IMR-90 (cell line): ENCODE results near the gene EFHD2. TPM values are rescaled to one million over a fixed set of nuclear protein-coding genes. Genes with fewer than 3 reads are reported as not detected.

Experiments used
- ATAC-seq: fragments of 200-7000 bp; cut with Tn5 transposase; 2 replicates; pipeline ENCODE4 v1.9.1; 2020; ENCODE audit warnings: low read depth, mild to moderate bottlenecking, moderate library complexity
- BruUV-seq: library from RNA; stranded (reverse); fragments of 400-500 nt; replicated peaks from 2 replicates; lab custom pipeline; 2021; lab: Mats Ljungman, UMichigan
- CTCF ChIA-PET: fragments of 300-600 bp; formaldehyde crosslinking; extraction: SDS; loops from one replicate; lab custom pipeline; 2021; ENCODE audit warnings: antibody characterized with exemption; lab: Yijun Ruan, JAX
- POLR2A ChIA-PET: fragments of 300-600 bp; sonication (Branson Sonifier 250); formaldehyde crosslinking; loops from one replicate; lab custom pipeline; 2022; ENCODE audit warnings: antibody characterized with exemption; ENCODE audit not compliant: unreplicated experiment; lab: Charles Lee
- DNase-seq: peaks from one replicate; pipeline ENCODE4 v3.0.0; 2013
- H2AFZ ChIP-seq: replicated peaks from 2 replicates; pipeline ENCODE3; 2013; ENCODE audit warnings: low read length, mild to moderate bottlenecking; ENCODE audit not compliant: poor library complexity
- H2AK5ac ChIP-seq: 2 replicates; pipeline ENCODE4 v1.6.1; 2013; ENCODE audit warnings: low read depth, low read length, inconsistent platforms
- H2AK9ac ChIP-seq: replicated peaks from 2 replicates; pipeline ENCODE3; 2013; ENCODE audit warnings: mild to moderate bottlenecking, low read depth, low read length, moderate library complexity; ENCODE audit not compliant: poor library complexity
- H2BK120ac ChIP-seq: 2 replicates; pipeline ENCODE4 v1.6.1; 2013; ENCODE audit warnings: low read depth, low read length, inconsistent platforms
- H2BK15ac ChIP-seq: 3 replicates; pipeline ENCODE4 v1.6.1; 2013; ENCODE audit warnings: low read depth, low read length, inconsistent platforms
- H2BK20ac ChIP-seq: 2 replicates; pipeline ENCODE4 v1.6.1; 2013; ENCODE audit warnings: low read depth, mild to moderate bottlenecking, inconsistent platforms, low read length, moderate library complexity
- H2BK5ac ChIP-seq: 2 replicates; pipeline ENCODE4 v1.6.1; 2013; ENCODE audit warnings: mild to moderate bottlenecking, low read depth, low read length, inconsistent platforms; ENCODE audit not compliant: poor library complexity, severe bottlenecking
- H3K14ac ChIP-seq: replicated peaks from 2 replicates; pipeline ENCODE4 v1.6.1; 2013; ENCODE audit warnings: low read depth, low read length, inconsistent platforms
- H3K18ac ChIP-seq: 2 replicates; pipeline ENCODE4 v1.6.1; 2013; ENCODE audit warnings: low read depth, low read length, control low read depth
- H3K23ac ChIP-seq: 2 replicates; pipeline ENCODE4 v1.6.1; 2013; ENCODE audit warnings: low read depth, low read length, inconsistent platforms
- H3K27ac ChIP-seq: 2 replicates; pipeline ENCODE4 v1.5.1; 2013; ENCODE audit warnings: mild to moderate bottlenecking, control low read depth, low read length; ENCODE audit not compliant: insufficient read depth
- H3K27me3 ChIP-seq: 2 replicates; pipeline ENCODE4 v1.6.1; 2013; ENCODE audit warnings: low read length; ENCODE audit not compliant: control insufficient read depth, insufficient read depth
- H3K36me3 ChIP-seq: 2 replicates; pipeline ENCODE4 v1.6.1; 2013; ENCODE audit warnings: low read length, mixed read lengths; ENCODE audit not compliant: control insufficient read depth, insufficient read depth
- H3K4ac ChIP-seq: 2 replicates; pipeline ENCODE4 v1.6.1; 2013; ENCODE audit warnings: low read depth, low read length, inconsistent platforms
- H3K4me1 ChIP-seq: 2 replicates; pipeline ENCODE4 v1.6.1; 2013; ENCODE audit warnings: low read length, mixed read lengths; ENCODE audit not compliant: control insufficient read depth, insufficient read depth
- H3K4me2 ChIP-seq: 2 replicates; pipeline ENCODE4 v1.6.1; 2013; ENCODE audit warnings: low read depth, mild to moderate bottlenecking, control low read depth, low read length, moderate library complexity
- H3K4me3 ChIP-seq: 2 replicates; pipeline ENCODE4 v1.5.1; 2013; ENCODE audit warnings: low read depth, mild to moderate bottlenecking, control low read depth, low read length, moderate library complexity; ENCODE audit not compliant: insufficient read depth
- H3K56ac ChIP-seq: 2 replicates; pipeline ENCODE4 v1.6.1; 2013; ENCODE audit warnings: low read length, inconsistent platforms; ENCODE audit not compliant: insufficient read depth; ENCODE audit errors: extremely low read depth
- H3K79me1 ChIP-seq, 2 experiments: 2 replicates each; pipeline ENCODE4 v1.6.1; 2013; ENCODE audit warnings: low read length in 2 of 2, inconsistent platforms in 1 of 2, low read depth in 1 of 2
- H3K9ac ChIP-seq: 2 replicates; pipeline ENCODE4 v1.6.1; 2013; ENCODE audit warnings: low read depth, low read length, control low read depth
- H3K9me1 ChIP-seq: 2 replicates; pipeline ENCODE4 v1.6.1; 2013; ENCODE audit warnings: low read length, inconsistent platforms; ENCODE audit not compliant: insufficient read depth
- H3K9me3 ChIP-seq: 2 replicates; pipeline ENCODE4 v1.6.1; 2013; ENCODE audit warnings: low read length; ENCODE audit not compliant: control insufficient read depth, insufficient read depth
- H4K20me1 ChIP-seq: 2 replicates; pipeline ENCODE4 v1.6.1; 2013; ENCODE audit warnings: low read length, inconsistent platforms; ENCODE audit not compliant: insufficient read depth
- H4K5ac ChIP-seq: 2 replicates; pipeline ENCODE4 v1.6.1; 2013; ENCODE audit warnings: mild to moderate bottlenecking, low read depth, low read length, control low read depth
- H4K8ac ChIP-seq, 2 experiments: 2 replicates each; pipeline ENCODE4 v1.6.1; 2013; ENCODE audit warnings: low read depth in 2 of 2, low read length in 2 of 2, control low read depth in 1 of 2, inconsistent platforms in 1 of 2
- H4K91ac ChIP-seq: 2 replicates; pipeline ENCODE4 v1.6.1; 2013; ENCODE audit warnings: low read depth, low read length, inconsistent platforms; ENCODE audit not compliant: insufficient read depth
- BHLHE40 ChIP-seq: fragments of 150-350 bp; IDR thresholded peaks from 2 replicates; pipeline ENCODE4 v1.6.1; 2016; ENCODE audit warnings: mild to moderate bottlenecking, low read depth, low read length
- CEBPB ChIP-seq: IDR thresholded peaks from 2 replicates; pipeline ENCODE4 v1.6.1; 2012; ENCODE audit warnings: low read depth, low read length, improper control_type of control experiment
- CHD1 ChIP-seq: IDR thresholded peaks from 2 replicates; pipeline ENCODE4 v1.6.1; 2012; ENCODE audit warnings: low read depth, low read length, improper control_type of control experiment
- FOS ChIP-seq: fragments of 150-350 bp; IDR thresholded peaks from 2 replicates; pipeline ENCODE4 v1.6.1; 2016; ENCODE audit warnings: low read depth, low read length
- MAFK ChIP-seq: IDR thresholded peaks from 2 replicates; pipeline ENCODE4 v1.6.1; 2012; ENCODE audit warnings: low read depth, low read length, improper control_type of control experiment
- MAZ ChIP-seq: IDR thresholded peaks from 2 replicates; pipeline ENCODE4 v1.6.1; 2012; ENCODE audit warnings: low read depth, mild to moderate bottlenecking, low read length, improper control_type of control experiment, moderate library complexity, borderline replicate concordance
- MXI1 ChIP-seq: IDR thresholded peaks from 2 replicates; pipeline ENCODE4 v1.6.1; 2012; ENCODE audit warnings: low read depth, mild to moderate bottlenecking, low read length, moderate library complexity, borderline replicate concordance
- NFE2L2 ChIP-seq: fragments of 150-350 bp; IDR thresholded peaks from 2 replicates; pipeline ENCODE4 v1.6.1; 2016; ENCODE audit warnings: low read depth, mild to moderate bottlenecking, low read length
- POLR2A ChIP-seq: IDR thresholded peaks from 2 replicates; pipeline ENCODE4 v1.6.1; 2012; ENCODE audit warnings: mild to moderate bottlenecking, low read depth, low read length
- RAD21 ChIP-seq: IDR thresholded peaks from 2 replicates; pipeline ENCODE4 v1.6.1; 2012; ENCODE audit warnings: low read length, improper control_type of control experiment
- RCOR1 ChIP-seq: IDR thresholded peaks from 2 replicates; pipeline ENCODE4 v1.6.1; 2012; ENCODE audit warnings: mild to moderate bottlenecking, low read length, improper control_type of control experiment; ENCODE audit not compliant: insufficient replicate concordance
- RFX5 ChIP-seq: IDR thresholded peaks from 2 replicates; pipeline ENCODE4 v1.8.0; 2012; ENCODE audit warnings: low read depth, mild to moderate bottlenecking, low read length, moderate library complexity
- SMC3 ChIP-seq: fragments of 150-350 bp; IDR thresholded peaks from 2 replicates; pipeline ENCODE4 v1.6.1; 2016; ENCODE audit warnings: low read depth, mild to moderate bottlenecking, antibody characterized with exemption, low read length, moderate library complexity
- WGBS, 2 experiments: methylation state at CpG; one replicate each; pipeline versions ENCODE4 v1.1.5 to v1.1.7; 2013; ENCODE audit warnings: missing lambda C conversion rate in 2 of 2; ENCODE audit not compliant: insufficient read length in 1 of 2; ENCODE audit errors: extremely low coverage in 2 of 2; 5-methylcytosine and 5-hydroxymethylcytosine counted together
- dilution Hi-C: fragments of 300-500 bp; cut with HindIII; formaldehyde crosslinking; loops from one replicate; pipeline ENCODE4 v1.14.3; 2018; ENCODE audit warnings: low sequenced_read_pairs; ENCODE audit not compliant: unreplicated experiment
- in situ Hi-C: fragments of 300-500 bp; cut with MboI; formaldehyde crosslinking; loops from 3 replicates; pipeline ENCODE4 v1.14.3; 2019; ENCODE audit warnings: low sequenced_read_pairs, inconsistent platforms, mixed read lengths
- intact Hi-C: fragments of 100-400 bp; cut with micrococcal nuclease; formaldehyde crosslinking; loops from 2 replicates; pipeline ENCODE4 v1.10.0; 2022
- polyA plus RNA-seq, 3 experiments: library from polyadenylated mRNA; depleted of rRNA; stranded (reverse); fragments of >200 nt; gene quantifications; 2 replicates each; pipeline ENCODE4 v1.2.3, GENCODE V29; 2012; ENCODE audit warnings: low replicate concordance in 1 of 3
- total RNA-seq: library from RNA; depleted of rRNA; stranded (reverse); fragments of >200 nt; gene quantifications from 2 replicates; pipeline ENCODE4 v1.2.3, GENCODE V29; 2012
- TF ChIP-seq, protein P1 (sequence below): conservative IDR thresholded peaks from 2 replicates; pipeline ENCODE4 v1.5.1; 2012; ENCODE audit warnings: mild to moderate bottlenecking, low read depth, low read length, improper control_type of control experiment
- TF ChIP-seq, protein P2 (sequence below): fragments of 150-350 bp; IDR thresholded peaks from 2 replicates; pipeline ENCODE4 v1.6.1; 2017; ENCODE audit warnings: mild to moderate bottlenecking, antibody characterized with exemption, low read length, low read depth
- TF ChIP-seq, protein P3 (sequence below): fragments of 150-350 bp; IDR thresholded peaks from 2 replicates; pipeline ENCODE4 v1.6.1; 2016; ENCODE audit warnings: low read depth, mild to moderate bottlenecking, low read length, moderate library complexity, borderline replicate concordance

Gene EFHD2
- total and polyA plus RNA-seq, 2 of the 4 experiments (the other 2 are of a cell fraction), result 22.6 to 58.9 TPM

DNA sequence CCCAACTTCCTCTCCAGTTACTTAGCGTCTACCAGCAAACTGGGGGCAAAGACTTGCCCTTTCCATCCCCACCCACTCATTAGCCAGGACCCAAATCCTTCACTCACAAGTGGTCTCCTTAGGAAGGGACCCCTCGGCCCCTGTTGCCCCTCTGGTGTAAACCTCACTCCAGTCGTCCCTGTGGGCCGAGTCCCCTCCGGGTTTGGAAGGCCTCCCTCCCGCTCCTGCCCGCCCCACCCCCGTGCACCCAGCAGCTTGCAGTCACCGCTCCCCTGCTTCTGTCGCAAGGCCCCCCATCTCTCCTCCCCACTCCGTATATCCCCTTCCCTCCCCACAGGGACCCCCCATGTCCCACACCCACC, 1.2 kb downstream of the EFHD2 start:
- Histone ChIP-seq H3K4me1 (peaks cover 28% of the 10 kb centered on the region), H2AK5ac (peak overlapping the region; percentile 91), H2BK120ac (no peak overlapping the region), H4K91ac (peak overlapping the region; percentile 66; the same call in 1 of the 2 replicates), H2BK5ac (peak overlapping the region; percentile 16), H3K27me3 (no peaks in the 10 kb centered on the region), H3K36me3 (peaks cover 4% of the 10 kb centered on the region; the same call in 1 of the 2 replicates), H3K23ac (peak overlapping the region; percentile 93), H3K9me3 (no peaks in the 10 kb centered on the region), H3K4me2 (peak overlapping the region; percentile 73), H2BK15ac (peak overlapping the region; percentile 70; the same call in 1 of the 3 replicates), H4K8ac (peak overlapping the region in 1 of 2 experiments; percentile 63; a peak in 2 of 4 replicates), H3K9ac (peak overlapping the region; percentile 67), H2BK20ac (no peak overlapping the region; the same call in 1 of the 2 replicates), H3K4me3 (peak overlapping the region; percentile 99), H4K20me1 (peaks cover 25% of the 10 kb centered on the region), H2AK9ac (peak overlapping the region; percentile 98), H3K9me1 (peaks cover 15% of the 10 kb centered on the region; the same call in 1 of the 2 replicates), H3K18ac (no peak overlapping the region), H2AFZ (peak overlapping the region; percentile 97), H3K56ac (peak overlapping the region; percentile 26; the same call in 1 of the 2 replicates), H3K14ac (peak overlapping the region; percentile 96), H3K4ac (peak overlapping the region; percentile 91), H3K27ac (peak overlapping the region; percentile 14), H3K79me1 (peaks cover 14 to 55% of the 10 kb centered on the region in 2 experiments; a peak in 3 of 4 replicates), H4K5ac (no peak overlapping the region)
- TF ChIP-seq, protein P1, sequence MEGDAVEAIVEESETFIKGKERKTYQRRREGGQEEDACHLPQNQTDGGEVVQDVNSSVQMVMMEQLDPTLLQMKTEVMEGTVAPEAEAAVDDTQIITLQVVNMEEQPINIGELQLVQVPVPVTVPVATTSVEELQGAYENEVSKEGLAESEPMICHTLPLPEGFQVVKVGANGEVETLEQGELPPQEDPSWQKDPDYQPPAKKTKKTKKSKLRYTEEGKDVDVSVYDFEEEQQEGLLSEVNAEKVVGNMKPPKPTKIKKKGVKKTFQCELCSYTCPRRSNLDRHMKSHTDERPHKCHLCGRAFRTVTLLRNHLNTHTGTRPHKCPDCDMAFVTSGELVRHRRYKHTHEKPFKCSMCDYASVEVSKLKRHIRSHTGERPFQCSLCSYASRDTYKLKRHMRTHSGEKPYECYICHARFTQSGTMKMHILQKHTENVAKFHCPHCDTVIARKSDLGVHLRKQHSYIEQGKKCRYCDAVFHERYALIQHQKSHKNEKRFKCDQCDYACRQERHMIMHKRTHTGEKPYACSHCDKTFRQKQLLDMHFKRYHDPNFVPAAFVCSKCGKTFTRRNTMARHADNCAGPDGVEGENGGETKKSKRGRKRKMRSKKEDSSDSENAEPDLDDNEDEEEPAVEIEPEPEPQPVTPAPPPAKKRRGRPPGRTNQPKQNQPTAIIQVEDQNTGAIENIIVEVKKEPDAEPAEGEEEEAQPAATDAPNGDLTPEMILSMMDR, result no peak
- no peak for TF ChIP-seq RCOR1
- TF ChIP-seq RFX5, result no peak
- TF ChIP-seq MAFK, result no peak
- TF ChIP-seq, protein P2, sequence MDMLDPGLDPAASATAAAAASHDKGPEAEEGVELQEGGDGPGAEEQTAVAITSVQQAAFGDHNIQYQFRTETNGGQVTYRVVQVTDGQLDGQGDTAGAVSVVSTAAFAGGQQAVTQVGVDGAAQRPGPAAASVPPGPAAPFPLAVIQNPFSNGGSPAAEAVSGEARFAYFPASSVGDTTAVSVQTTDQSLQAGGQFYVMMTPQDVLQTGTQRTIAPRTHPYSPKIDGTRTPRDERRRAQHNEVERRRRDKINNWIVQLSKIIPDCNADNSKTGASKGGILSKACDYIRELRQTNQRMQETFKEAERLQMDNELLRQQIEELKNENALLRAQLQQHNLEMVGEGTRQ, result no peak
- no peak for TF ChIP-seq RAD21
- TF ChIP-seq CHD1, result no peak
- no peak for TF ChIP-seq BHLHE40
- no peak for TF ChIP-seq CEBPB
- no peak for TF ChIP-seq MAZ
- TF ChIP-seq, protein P3, sequence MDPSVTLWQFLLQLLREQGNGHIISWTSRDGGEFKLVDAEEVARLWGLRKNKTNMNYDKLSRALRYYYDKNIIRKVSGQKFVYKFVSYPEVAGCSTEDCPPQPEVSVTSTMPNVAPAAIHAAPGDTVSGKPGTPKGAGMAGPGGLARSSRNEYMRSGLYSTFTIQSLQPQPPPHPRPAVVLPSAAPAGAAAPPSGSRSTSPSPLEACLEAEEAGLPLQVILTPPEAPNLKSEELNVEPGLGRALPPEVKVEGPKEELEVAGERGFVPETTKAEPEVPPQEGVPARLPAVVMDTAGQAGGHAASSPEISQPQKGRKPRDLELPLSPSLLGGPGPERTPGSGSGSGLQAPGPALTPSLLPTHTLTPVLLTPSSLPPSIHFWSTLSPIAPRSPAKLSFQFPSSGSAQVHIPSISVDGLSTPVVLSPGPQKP, result no peak
- TF ChIP-seq FOS, result no peak
- no peak; the same call in 1 of the 2 replicates for TF ChIP-seq POLR2A
- TF ChIP-seq SMC3, result no peak
- no peak for TF ChIP-seq NFE2L2
- no peak for TF ChIP-seq MXI1
- WGBS, 2 experiments, result 16% methylated on average over 4 of the region's 11 CpGs; no CpG with 5 or more reads in 1 of the 2 experiments
- no TSS peak for BruUV-seq
- ATAC-seq, result no peak
- intact Hi-C loops, result loop anchor here (2.0 kb wide), 1 partner anchor 22 kb away; no protein-coding TSS in a partner anchor
- POLR2A ChIA-PET, result no interaction called here
- in situ Hi-C loops, result loop anchor here (5.0 kb wide), 1 partner anchor 69 kb away; no protein-coding TSS in a partner anchor
- dilution Hi-C loops, result no loop called here
- CTCF ChIA-PET, result no interaction called here
- no peak for DNase-seq
